IPS-15b (cell line): ENCODE data around the gene KCNQ5.

ENCODE experiments used
- H3K27me3 ChIP-seq: one replicate; pipeline ENCODE4 v1.6.1; 2013; ENCODE audit warnings: low read length; ENCODE audit not compliant: control insufficient read depth, insufficient read depth
- H3K36me3 ChIP-seq: one replicate; pipeline ENCODE4 v1.6.1; 2013; ENCODE audit warnings: low read length; ENCODE audit not compliant: control insufficient read depth, insufficient read depth
- H3K4me1 ChIP-seq: one replicate; pipeline ENCODE4 v1.6.1; 2013; ENCODE audit warnings: mild to moderate bottlenecking, low read length; ENCODE audit not compliant: control insufficient read depth, insufficient read depth
- H3K4me3 ChIP-seq: one replicate; pipeline ENCODE4 v1.5.1; 2013; ENCODE audit warnings: low read depth, low read length
- H3K9ac ChIP-seq: one replicate; pipeline ENCODE4 v1.6.1; 2013; ENCODE audit warnings: low read depth, mild to moderate bottlenecking, low read length
- H3K9me3 ChIP-seq: one replicate; pipeline ENCODE4 v1.6.1; 2013; ENCODE audit warnings: mild to moderate bottlenecking, low read length; ENCODE audit not compliant: control insufficient read depth, insufficient read depth

KCNQ5 gene

GRCh38 chr6:73064266-73064665 lies 442.4 kb downstream of the KCNQ5 start:
- no peaks in the 10 kb centered on the region for H3K4me1 ChIP-seq
- no peaks in the 10 kb centered on the region for H3K36me3 ChIP-seq
- no peak overlapping the region for H3K4me3 ChIP-seq
- no peak overlapping the region for H3K9ac ChIP-seq
- no peaks in the 10 kb centered on the region for H3K9me3 ChIP-seq
- no peaks in the 10 kb centered on the region for H3K27me3 ChIP-seq

GRCh38 chr6:73073238-73073637 lies 451.4 kb downstream of the KCNQ5 start:
- Histone ChIP-seq H3K27me3 (no peaks in the 10 kb centered on the region), H3K4me3 (no peak overlapping the region), H3K9me3 (no peaks in the 10 kb centered on the region), H3K9ac (no peak overlapping the region), H3K4me1 (no peaks in the 10 kb centered on the region), H3K36me3 (no peaks in the 10 kb centered on the region)

- no peaks in the 10 kb centered on the region for H3K9me3 ChIP-seq
- H3K36me3 ChIP-seq, result no peaks in the 10 kb centered on the region
- no peak overlapping the region for H3K4me3 ChIP-seq
- no peaks in the 10 kb centered on the region for H3K27me3 ChIP-seq
- no peaks in the 10 kb centered on the region for H3K4me1 ChIP-seq
- no peak overlapping the region for H3K9ac ChIP-seq
Observed at GRCh38 chr6:73074175-73074574, 452.3 kb downstream of the KCNQ5 start.

GRCh38 chr6:73076211-73076954 lies 454.5 kb downstream of the KCNQ5 start:
- Histone ChIP-seq H3K4me1 (no peaks in the 10 kb centered on the region), H3K36me3 (no peaks in the 10 kb centered on the region), H3K27me3 (no peaks in the 10 kb centered on the region), H3K4me3 (no peak overlapping the region), H3K9ac (no peak overlapping the region), H3K9me3 (no peaks in the 10 kb centered on the region)

- no peaks in the 10 kb centered on the region for H3K4me1 ChIP-seq
- H3K4me3 ChIP-seq, result no peak overlapping the region
- H3K9ac ChIP-seq, result no peak overlapping the region
Observed at GRCh38 chr6:73078333-73078862, 456.5 kb downstream of the KCNQ5 start.

GRCh38 chr6:73078908-73079610 lies 457.2 kb downstream of the KCNQ5 start:
- Histone ChIP-seq H3K9ac (no peak overlapping the region), H3K4me1 (no peaks in the 10 kb centered on the region), H3K27me3 (no peaks in the 10 kb centered on the region), H3K4me3 (no peak overlapping the region), H3K36me3 (no peaks in the 10 kb centered on the region), H3K9me3 (no peaks in the 10 kb centered on the region)

More at GRCh38 chr6:73078333-73078862, 456.5 kb downstream of the KCNQ5 start:
- no peaks in the 10 kb centered on the region for H3K27me3 ChIP-seq
- H3K36me3 ChIP-seq, result no peaks in the 10 kb centered on the region
- no peaks in the 10 kb centered on the region for H3K9me3 ChIP-seq

- Histone ChIP-seq H3K36me3 (no peaks in the 10 kb centered on the region), H3K9me3 (no peaks in the 10 kb centered on the region)
Observed at GRCh38 chr6:73079611-73079955, 457.7 kb downstream of the KCNQ5 start.

GRCh38 chr6:73079978-73080377 lies 458.1 kb downstream of the KCNQ5 start:
- Histone ChIP-seq H3K4me1 (peaks cover under 1% of the 10 kb centered on the region), H3K4me3 (no peak overlapping the region), H3K9ac (no peak overlapping the region), H3K9me3 (no peaks in the 10 kb centered on the region), H3K36me3 (no peaks in the 10 kb centered on the region), H3K27me3 (no peaks in the 10 kb centered on the region)

More at GRCh38 chr6:73079611-73079955, 457.7 kb downstream of the KCNQ5 start:
- no peak overlapping the region for H3K4me3 ChIP-seq
- H3K9ac ChIP-seq, result no peak overlapping the region
- no peaks in the 10 kb centered on the region for H3K4me1 ChIP-seq
- H3K27me3 ChIP-seq, result no peaks in the 10 kb centered on the region

GRCh38 chr6:73081955-73082354 lies 460.1 kb downstream of the KCNQ5 start:
- Histone ChIP-seq H3K9ac (no peak overlapping the region), H3K4me1 (peaks cover 7% of the 10 kb centered on the region)

GRCh38 chr6:73083886-73084285 lies 462.0 kb downstream of the KCNQ5 start:
- no peak overlapping the region for H3K4me3 ChIP-seq
- no peak overlapping the region for H3K9ac ChIP-seq
- H3K36me3 ChIP-seq, result no peaks in the 10 kb centered on the region
- no peaks in the 10 kb centered on the region for H3K27me3 ChIP-seq
- peaks cover 7% of the 10 kb centered on the region for H3K4me1 ChIP-seq
- H3K9me3 ChIP-seq, result no peaks in the 10 kb centered on the region

More at GRCh38 chr6:73081955-73082354, 460.1 kb downstream of the KCNQ5 start:
- H3K4me3 ChIP-seq, result no peak overlapping the region
- H3K36me3 ChIP-seq, result no peaks in the 10 kb centered on the region
- H3K27me3 ChIP-seq, result no peaks in the 10 kb centered on the region
- H3K9me3 ChIP-seq, result no peaks in the 10 kb centered on the region

GRCh38 chr6:73085443-73085871 lies 463.6 kb downstream of the KCNQ5 start:
- Histone ChIP-seq H3K36me3 (no peaks in the 10 kb centered on the region), H3K9ac (no peak overlapping the region), H3K9me3 (no peaks in the 10 kb centered on the region), H3K4me3 (no peak overlapping the region), H3K4me1 (peaks cover 7% of the 10 kb centered on the region), H3K27me3 (no peaks in the 10 kb centered on the region)

- H3K9me3 ChIP-seq, result no peaks in the 10 kb centered on the region
- H3K27me3 ChIP-seq, result no peaks in the 10 kb centered on the region
Observed at GRCh38 chr6:73086726-73087125, 464.9 kb downstream of the KCNQ5 start.

More at GRCh38 chr6:73086726-73087125, 464.9 kb downstream of the KCNQ5 start:
- H3K36me3 ChIP-seq, result no peaks in the 10 kb centered on the region
- peaks cover 7% of the 10 kb centered on the region for H3K4me1 ChIP-seq
- no peak overlapping the region for H3K4me3 ChIP-seq
- no peak overlapping the region for H3K9ac ChIP-seq
